ENCODE results near the gene COQ4. TPM values are rescaled to one million over a fixed set of nuclear protein-coding genes. Genes with fewer than 3 reads are reported as not detected.

The COQ4 gene
- total and polyA plus RNA-seq, 2 of the 8 experiments (the other 6 are each of a cell fraction or from before 2014, with no cell fraction given): 32.3 to 58.8 TPM

- TF ChIP-seq NANOG (IDR thresholded peaks at IDR 0.05; ENCODE audit: insufficient read depth, low read depth, low read length, poor library complexity, severe bottlenecking) (no peak), KDM4A (IDR thresholded peaks at IDR 0.05; ENCODE audit: low read depth, low read length, severe bottlenecking) (no peak), TBP (IDR thresholded peaks at IDR 0.05; ENCODE audit: low read depth, low read length) (no peak)
Measured at GRCh38 chr9:128317629-128318028, 5.0 kb upstream of the COQ4 start (continued).
